Activated CD4-positive, CD25-positive, alpha-beta regulatory T cell treated with anti-CD3 and anti-CD28 coated beads, Interleukin-2, amount 50 U/mL, for 24 hours (primary cell): Measurements from ENCODE around the gene AP3M1.

Experiments
- ATAC-seq, 2 donors: fragments of 150-1000 bp; cut with Tn5 transposase; one replicate each; pipeline ENCODE4 v1.10.0; 2021; ENCODE audit warnings: mild to moderate bottlenecking in 1 of 2, moderate library complexity in 1 of 2

Gene AP3M1

GRCh38 chr10:74079028-74079935 lies 71.3 kb downstream of the AP3M1 start:
- ATAC-seq = no peak

GRCh38 chr10:74078037-74078436 lies 72.6 kb downstream of the AP3M1 start:
- peak; percentile 91 to 93 for ATAC-seq

- ATAC-seq = no peak
These were observed 73.2 kb downstream of the AP3M1 start for GRCh38 chr10:74077416-74077815.

- ATAC-seq = no peak
These were observed 73.7 kb downstream of the AP3M1 start for GRCh38 chr10:74076961-74077360.

GRCh38 chr10:74075906-74076305 lies 74.7 kb downstream of the AP3M1 start:
- ATAC-seq = no peak

- no peak for ATAC-seq
These were observed 78.1 kb downstream of the AP3M1 start for GRCh38 chr10:74072503-74072902.

GRCh38 chr10:74071157-74071556 lies 79.5 kb downstream of the AP3M1 start:
- ATAC-seq = no peak
